Panc1 (cell line): ENCODE measurements around the gene MS4A10. TPM values are rescaled to one million over a fixed set of nuclear protein-coding genes. Genes with fewer than 3 reads are reported as not detected.

Source experiments
- ATAC-seq: fragments of 200-7000 bp; cut with Tn5 transposase; 2 replicates; pipeline ENCODE4 v1.9.1; 2020; ENCODE audit warnings: mild to moderate bottlenecking, moderate library complexity
- BruUV-seq: library from RNA; stranded (reverse); fragments of 400-500 nt; replicated peaks from 2 replicates; lab custom pipeline; 2021; lab: Mats Ljungman, UMichigan
- CTCF ChIA-PET: fragments of 300-600 bp; sonication (Branson Sonifier 250); formaldehyde crosslinking; loops from one replicate; lab custom pipeline; 2022; ENCODE audit warnings: antibody characterized with exemption; lab: Charles Lee
- POLR2A ChIA-PET: fragments of 300-600 bp; sonication (Branson Sonifier 250); formaldehyde crosslinking; loops from one replicate; lab custom pipeline; 2022; ENCODE audit warnings: antibody characterized with exemption; lab: Charles Lee
- DNase-seq: peaks from one replicate; pipeline ENCODE4 v3.0.0-alpha.2; 2010; ENCODE audit warnings: low read depth, low spot score
- H3K27ac ChIP-seq: 2 replicates; pipeline ENCODE4 v1.5.1; 2011; ENCODE audit warnings: mild to moderate bottlenecking, low read length, inconsistent platforms
- H3K27me3 ChIP-seq: fragments of 200-500 bp; sonication (Bioruptor generic); 2 replicates; pipeline ENCODE4 v1.6.0; 2014; ENCODE audit warnings: low read length, inconsistent platforms; ENCODE audit not compliant: control insufficient read depth, insufficient read depth
- H3K36me3 ChIP-seq: fragments of 200-500 bp; sonication (Bioruptor generic); 2 replicates; pipeline ENCODE4 v1.5.1; 2014; ENCODE audit warnings: inconsistent platforms, mild to moderate bottlenecking, low read length, moderate library complexity; ENCODE audit not compliant: control insufficient read depth, insufficient read depth
- H3K4me1 ChIP-seq: 2 replicates; pipeline ENCODE4 v1.5.1; 2011; ENCODE audit warnings: inconsistent platforms, mild to moderate bottlenecking, low read length, moderate library complexity; ENCODE audit not compliant: control insufficient read depth, insufficient read depth
- H3K4me3 ChIP-seq, 2 experiments: 2 replicates each; pipeline ENCODE4 v1.5.1; 2011 to 2012; ENCODE audit warnings: low read depth in 2 of 2, low read length in 2 of 2, mild to moderate bottlenecking in 2 of 2, inconsistent platforms in 1 of 2, moderate library complexity in 1 of 2
- H3K9me3 ChIP-seq: fragments of 200-500 bp; sonication (Bioruptor generic); 2 replicates; pipeline ENCODE4 v1.5.1; 2014; ENCODE audit warnings: low read depth, mild to moderate bottlenecking, inconsistent platforms, low read length, moderate library complexity; ENCODE audit not compliant: control insufficient read depth, insufficient read depth
- POLR2AphosphoS5 ChIP-seq: IDR thresholded peaks from 2 replicates; pipeline ENCODE4 v1.6.1; 2012; ENCODE audit warnings: mild to moderate bottlenecking, low read depth, low read length, moderate library complexity
- SIN3A ChIP-seq: IDR thresholded peaks from 2 replicates; pipeline ENCODE4 v1.6.1; 2012; ENCODE audit warnings: low read depth, mild to moderate bottlenecking, low read length, moderate library complexity, borderline replicate concordance; ENCODE audit not compliant: insufficient read depth
- TCF7L2 ChIP-seq: IDR thresholded peaks from 2 replicates; pipeline ENCODE4 v1.6.1; 2011; ENCODE audit warnings: mild to moderate bottlenecking, low read depth, low read length, inconsistent platforms
- in situ Hi-C: cut with HindIII; loops from 2 replicates; pipeline ENCODE4 v1.10.0; 2016; ENCODE audit warnings: low sequenced_read_pairs, low pct_unique_long_range_greater_than_20kb
- intact Hi-C: fragments of 100-400 bp; cut with micrococcal nuclease; formaldehyde crosslinking; loops from one replicate; pipeline ENCODE4 v1.10.0; 2022; ENCODE audit not compliant: unreplicated experiment
- total RNA-seq: library from RNA; stranded (reverse); gene quantifications from one replicate; pipeline ENCODE4 v1.2.1, GENCODE V29; 2021; ENCODE audit not compliant: unreplicated experiment
- TF ChIP-seq, protein P1 (sequence below): fragments of 450-650 bp; IDR thresholded peaks from 2 replicates; pipeline ENCODE4 v1.5.1; 2017; ENCODE audit warnings: mild to moderate bottlenecking
- TF ChIP-seq, protein P2 (sequence below), 2 experiments: IDR thresholded peaks; 2 replicates each; pipeline ENCODE4 v1.6.1; 2011 to 2012; ENCODE audit warnings: low read depth in 2 of 2, control low read depth in 1 of 2, low read length in 1 of 2, mild to moderate bottlenecking in 1 of 2, moderate library complexity in 1 of 2; ENCODE audit not compliant: insufficient read depth in 1 of 2

Gene MS4A10
- total RNA-seq, 1 experiment from 2014 or later: not detected

DNA sequence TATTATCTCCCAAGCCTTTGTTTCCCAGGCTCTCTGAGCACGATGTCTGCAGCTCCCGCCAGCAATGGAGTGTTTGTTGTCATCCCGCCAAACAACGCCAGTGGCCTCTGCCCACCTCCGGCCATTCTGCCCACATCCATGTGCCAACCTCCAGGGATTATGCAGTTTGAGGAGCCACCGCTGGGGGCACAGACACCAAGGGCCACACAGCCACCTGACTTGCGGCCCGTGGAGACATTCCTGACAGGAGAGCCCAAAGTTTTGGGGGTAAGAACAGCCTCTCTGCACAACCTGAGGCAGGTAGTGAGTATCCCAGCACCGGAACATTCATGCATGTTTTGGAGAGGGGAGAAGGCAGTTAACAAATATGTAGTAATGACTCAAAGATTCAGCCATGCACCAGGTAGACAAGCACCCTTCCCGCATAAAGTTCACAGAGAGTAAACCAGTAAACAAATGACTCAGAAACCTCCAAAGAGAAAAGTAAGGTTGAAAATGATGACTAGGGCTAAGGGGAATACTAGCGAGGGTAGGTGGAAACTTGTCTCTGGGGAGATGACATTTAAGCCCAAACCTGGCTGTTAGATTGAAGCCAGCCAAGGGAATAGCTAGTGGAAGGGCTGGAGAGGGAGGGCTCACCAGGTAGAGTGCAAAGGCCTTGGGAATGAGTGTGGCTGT, 21.3 kb upstream of the MS4A10 start:
- intact Hi-C loops: no loop called here
- in situ Hi-C loops: no loop called here
- ATAC-seq: no peak

DNA sequence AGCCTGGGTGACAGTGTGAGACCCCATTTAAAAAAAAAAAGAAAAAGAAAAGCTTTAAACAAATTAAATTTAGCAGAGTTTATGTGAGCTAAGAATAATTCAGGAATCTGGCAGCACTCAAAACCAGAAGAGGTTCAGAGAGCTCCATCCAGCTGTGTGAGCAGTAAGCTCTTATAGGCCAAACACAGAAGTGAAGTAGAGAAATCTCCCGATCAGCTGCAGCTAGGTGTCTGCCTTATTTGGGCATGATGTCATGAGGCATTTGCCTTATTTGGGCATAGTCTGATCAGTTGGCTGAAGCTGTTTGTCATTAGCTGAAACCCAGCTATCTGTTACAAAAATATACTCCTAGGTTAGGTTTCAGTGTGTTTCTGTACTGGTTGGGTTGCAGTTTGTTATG, 20.3 kb upstream of the MS4A10 start:
- ChIA-PET POLR2A (no interaction called here), CTCF (interaction anchor here (0.6 kb wide), 2 partner anchors 75 to 374 kb away, joined by 4 to 9 read pairs; no protein-coding TSS in a partner anchor)
- Histone ChIP-seq H3K4me3 (no peak overlapping the region), H3K4me1 (no peaks in the 10 kb centered on the region), H3K9me3 (no peaks in the 10 kb centered on the region), H3K27me3 (peaks cover 5% of the 10 kb centered on the region), H3K27ac (no peak overlapping the region), H3K36me3 (no peaks in the 10 kb centered on the region)
- no TSS peak for BruUV-seq
- TF ChIP-seq, protein P1, sequence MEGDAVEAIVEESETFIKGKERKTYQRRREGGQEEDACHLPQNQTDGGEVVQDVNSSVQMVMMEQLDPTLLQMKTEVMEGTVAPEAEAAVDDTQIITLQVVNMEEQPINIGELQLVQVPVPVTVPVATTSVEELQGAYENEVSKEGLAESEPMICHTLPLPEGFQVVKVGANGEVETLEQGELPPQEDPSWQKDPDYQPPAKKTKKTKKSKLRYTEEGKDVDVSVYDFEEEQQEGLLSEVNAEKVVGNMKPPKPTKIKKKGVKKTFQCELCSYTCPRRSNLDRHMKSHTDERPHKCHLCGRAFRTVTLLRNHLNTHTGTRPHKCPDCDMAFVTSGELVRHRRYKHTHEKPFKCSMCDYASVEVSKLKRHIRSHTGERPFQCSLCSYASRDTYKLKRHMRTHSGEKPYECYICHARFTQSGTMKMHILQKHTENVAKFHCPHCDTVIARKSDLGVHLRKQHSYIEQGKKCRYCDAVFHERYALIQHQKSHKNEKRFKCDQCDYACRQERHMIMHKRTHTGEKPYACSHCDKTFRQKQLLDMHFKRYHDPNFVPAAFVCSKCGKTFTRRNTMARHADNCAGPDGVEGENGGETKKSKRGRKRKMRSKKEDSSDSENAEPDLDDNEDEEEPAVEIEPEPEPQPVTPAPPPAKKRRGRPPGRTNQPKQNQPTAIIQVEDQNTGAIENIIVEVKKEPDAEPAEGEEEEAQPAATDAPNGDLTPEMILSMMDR: no peak
- TF ChIP-seq, protein P2, sequence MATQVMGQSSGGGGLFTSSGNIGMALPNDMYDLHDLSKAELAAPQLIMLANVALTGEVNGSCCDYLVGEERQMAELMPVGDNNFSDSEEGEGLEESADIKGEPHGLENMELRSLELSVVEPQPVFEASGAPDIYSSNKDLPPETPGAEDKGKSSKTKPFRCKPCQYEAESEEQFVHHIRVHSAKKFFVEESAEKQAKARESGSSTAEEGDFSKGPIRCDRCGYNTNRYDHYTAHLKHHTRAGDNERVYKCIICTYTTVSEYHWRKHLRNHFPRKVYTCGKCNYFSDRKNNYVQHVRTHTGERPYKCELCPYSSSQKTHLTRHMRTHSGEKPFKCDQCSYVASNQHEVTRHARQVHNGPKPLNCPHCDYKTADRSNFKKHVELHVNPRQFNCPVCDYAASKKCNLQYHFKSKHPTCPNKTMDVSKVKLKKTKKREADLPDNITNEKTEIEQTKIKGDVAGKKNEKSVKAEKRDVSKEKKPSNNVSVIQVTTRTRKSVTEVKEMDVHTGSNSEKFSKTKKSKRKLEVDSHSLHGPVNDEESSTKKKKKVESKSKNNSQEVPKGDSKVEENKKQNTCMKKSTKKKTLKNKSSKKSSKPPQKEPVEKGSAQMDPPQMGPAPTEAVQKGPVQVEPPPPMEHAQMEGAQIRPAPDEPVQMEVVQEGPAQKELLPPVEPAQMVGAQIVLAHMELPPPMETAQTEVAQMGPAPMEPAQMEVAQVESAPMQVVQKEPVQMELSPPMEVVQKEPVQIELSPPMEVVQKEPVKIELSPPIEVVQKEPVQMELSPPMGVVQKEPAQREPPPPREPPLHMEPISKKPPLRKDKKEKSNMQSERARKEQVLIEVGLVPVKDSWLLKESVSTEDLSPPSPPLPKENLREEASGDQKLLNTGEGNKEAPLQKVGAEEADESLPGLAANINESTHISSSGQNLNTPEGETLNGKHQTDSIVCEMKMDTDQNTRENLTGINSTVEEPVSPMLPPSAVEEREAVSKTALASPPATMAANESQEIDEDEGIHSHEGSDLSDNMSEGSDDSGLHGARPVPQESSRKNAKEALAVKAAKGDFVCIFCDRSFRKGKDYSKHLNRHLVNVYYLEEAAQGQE (IDR thresholded peaks at IDR 0.05; ENCODE audit: insufficient read depth in 1 of 2, low read depth in 2 of 2, low read length in 1 of 2): no peak
- TF ChIP-seq SIN3A (no peak), POLR2AphosphoS5 (no peak), TCF7L2 (no peak)
- DNase-seq: no peak
- in situ Hi-C loops (no loop called here), intact Hi-C loops (no loop called here)
- ATAC-seq: no peak

More for the DNA sequence above, 21.3 kb upstream of the MS4A10 start:
- Histone ChIP-seq H3K27me3 (peaks cover 5% of the 10 kb centered on the region), H3K9me3 (no peaks in the 10 kb centered on the region), H3K4me1 (no peaks in the 10 kb centered on the region), H3K36me3 (no peaks in the 10 kb centered on the region), H3K4me3 (no peak overlapping the region), H3K27ac (no peak overlapping the region)
- CTCF ChIA-PET: interaction anchor here (1.4 to 1.8 kb wide), 2 partner anchors 10 to 25 kb away, joined by 4 to 5 read pairs; no protein-coding TSS in a partner anchor
- DNase-seq: no peak
- POLR2A ChIA-PET: no interaction called here
- BruUV-seq: no TSS peak
- TF ChIP-seq, protein P2 (IDR thresholded peaks at IDR 0.05; ENCODE audit: insufficient read depth in 1 of 2, low read depth in 2 of 2, low read length in 1 of 2): no peak
- TF ChIP-seq, protein P1: no peak
- TF ChIP-seq POLR2AphosphoS5 (no peak), TCF7L2 (no peak), SIN3A (no peak)
